HepG2 (cell line): ENCODE results near the gene KCNC2. TPM values are rescaled to one million over a fixed set of nuclear protein-coding genes. Genes with fewer than 3 reads are reported as not detected.

Source experiments
- ATAC-seq: fragments of 200-7000 bp; cut with Tn5 transposase; 3 replicates; pipeline ENCODE4 v1.9.1; 2020; ENCODE audit warnings: mild to moderate bottlenecking, moderate library complexity
- BruUV-seq: library from RNA; stranded (reverse); fragments of 400-500 nt; replicated peaks from 2 replicates; lab custom pipeline; 2021; lab: Mats Ljungman, UMichigan
- CTCF ChIA-PET: fragments of 300-600 bp; formaldehyde crosslinking; extraction: SDS; loops from one replicate; lab custom pipeline; 2021; ENCODE audit warnings: low total read pairs, inconsistent platforms, low intra/inter-chr PET ratio; lab: Yijun Ruan, JAX
- POLR2A ChIA-PET: fragments of 350-600 bp; sonication (Branson Sonifier 250); formaldehyde crosslinking; loops from one replicate; lab custom pipeline; 2020; ENCODE audit warnings: antibody characterized with exemption, inconsistent platforms; lab: Yijun Ruan, JAX
- DNase-seq: peaks from one replicate; pipeline ENCODE4 v3.0.0-alpha.2; 2015; ENCODE audit warnings: low spot score
- FAIRE-seq: peaks from 3 replicates; lab custom pipeline; 2011; peaks lifted over from hg19 to GRCh38; lab: Jason Lieb, UNC
- H2AFZ ChIP-seq: one replicate; pipeline ENCODE4 v1.6.1; 2011; ENCODE audit warnings: low read length, inconsistent platforms
- H3K27ac ChIP-seq: fragments of 300-600 bp; 3 replicates; pipeline ENCODE4 v1.8.0; 2011; ENCODE audit warnings: mixed run types, mild to moderate bottlenecking, mixed read lengths, low read length, inconsistent platforms; ENCODE audit not compliant: insufficient read depth; ENCODE audit errors: extremely low read length
- H3K27me3 ChIP-seq, 2 experiments: fragments of 200-600 bp in 1 of 2; 2 replicates in 1 of 2; 3 replicates in 1 of 2; pipeline versions ENCODE4 v1.6.0 to v1.8.0; 2011; ENCODE audit warnings: low read length in 2 of 2, mild to moderate bottlenecking in 2 of 2, moderate library complexity in 2 of 2, inconsistent platforms in 1 of 2; ENCODE audit not compliant: insufficient read depth in 2 of 2, control insufficient read depth in 1 of 2
- H3K36me3 ChIP-seq, 2 experiments: fragments of 200-600 bp in 1 of 2; replicated peaks in 1 of 2; 2 replicates in 1 of 2; 3 replicates in 1 of 2; pipeline versions ENCODE4 v1.5.1 to v1.8.0; 2011; ENCODE audit warnings: low read length in 2 of 2, inconsistent platforms in 1 of 2; ENCODE audit not compliant: insufficient read depth in 2 of 2, control insufficient read depth in 1 of 2
- H3K4me1 ChIP-seq: 2 replicates; pipeline ENCODE4 v1.5.1; 2012; ENCODE audit warnings: low read length, inconsistent platforms; ENCODE audit not compliant: insufficient read depth
- H3K4me2 ChIP-seq: 2 replicates; pipeline ENCODE4 v1.6.0; 2011; ENCODE audit warnings: low read depth, low read length, inconsistent platforms
- H3K4me3 ChIP-seq, 3 experiments: fragments of 200-600 bp in 1 of 3; sonication (generic), shearing (Covaris generic) in 1 of 3; replicated peaks in 1 of 3; 2 replicates each; pipeline ENCODE4 v1.5.1; 2011 to 2016; ENCODE audit warnings: low read length in 3 of 3, inconsistent platforms in 2 of 3, low read depth in 2 of 3, mild to moderate bottlenecking in 2 of 3, control low read depth in 1 of 3, mixed read lengths in 1 of 3; ENCODE audit not compliant: insufficient read depth in 1 of 3
- H3K79me2 ChIP-seq: one replicate; pipeline ENCODE4 v1.6.1; 2011; ENCODE audit warnings: low read length, inconsistent platforms; ENCODE audit not compliant: insufficient read depth
- H3K9ac ChIP-seq: 2 replicates; pipeline ENCODE4 v1.6.0; 2011; ENCODE audit warnings: mild to moderate bottlenecking, low read depth, low read length, inconsistent platforms; ENCODE audit not compliant: insufficient read depth
- H3K9me3 ChIP-seq: 2 replicates; pipeline ENCODE4 v1.5.1; 2012; ENCODE audit warnings: mild to moderate bottlenecking, low read length
- H4K20me1 ChIP-seq: 2 replicates; pipeline ENCODE4 v1.6.0; 2011; ENCODE audit warnings: inconsistent platforms, mild to moderate bottlenecking, low read length, moderate library complexity; ENCODE audit not compliant: insufficient read depth
- DR1 ChIP-seq: sonication (generic); formaldehyde crosslinking; IDR thresholded peaks from 2 replicates; pipeline ENCODE4 v1.8.0; 2021; ENCODE audit warnings: mild to moderate bottlenecking, missing genetic modification reagents, inconsistent platforms
- EEA1 ChIP-seq: sonication (generic); formaldehyde crosslinking; IDR thresholded peaks from 2 replicates; pipeline ENCODE4 v1.5.1; 2020; ENCODE audit warnings: mild to moderate bottlenecking, missing genetic modification reagents, borderline replicate concordance
- GABPB1 ChIP-seq: IDR thresholded peaks from 2 replicates; pipeline ENCODE4 v1.6.1; 2016; ENCODE audit warnings: mild to moderate bottlenecking, missing genetic modification reagents, moderate library complexity, missing compliant biosample characterization
- MAFK ChIP-seq, 2 experiments: IDR thresholded peaks in 1 of 2; conservative IDR thresholded peaks in 1 of 2; 2 replicates each; pipeline ENCODE4 v1.6.1; 2011; ENCODE audit warnings: improper control_type of control experiment in 2 of 2, low read length in 2 of 2
- WGBS: methylation state at CpG from one replicate; pipeline ENCODE4 v1.1.6; 2017; ENCODE audit warnings: low lambda C conversion rate; 5-methylcytosine and 5-hydroxymethylcytosine counted together
- in situ Hi-C: cut with HindIII; loops from 2 replicates; pipeline ENCODE4 v1.10.0; 2017; ENCODE audit warnings: low pct_unique_long_range_greater_than_20kb; ENCODE audit not compliant: extremely low pct_ligation_motif_present
- intact Hi-C: fragments of 100-400 bp; cut with micrococcal nuclease; formaldehyde crosslinking; loops from one replicate; pipeline ENCODE4 v1.10.0; 2022; ENCODE audit not compliant: unreplicated experiment
- polyA plus RNA-seq, 8 experiments: library from polyadenylated mRNA; depleted of rRNA in 3 of 8; stranded (reverse) in 7 of 8; unstranded in 1 of 8; fragments of >200 nt; fragmentation: Illumina TruSeq in 4 of 8; extraction: Trizol in 4 of 8; gene quantifications; 2 replicates each; pipeline versions ENCODE4 v1.2.1 to v1.2.3, GENCODE V29; 2011 to 2016; ENCODE audit warnings: low read depth in 4 of 8, missing spikeins in 1 of 8, mixed read lengths in 1 of 8; ENCODE audit not compliant: insufficient read depth in 1 of 8
- total RNA-seq, 5 experiments: library from RNA; depleted of rRNA; stranded (reverse); fragments of >200 nt; fragmentation: Illumina TruSeq; extraction: Trizol; gene quantifications; 2 replicates each; pipeline ENCODE4 v1.2.3, GENCODE V29; 2016; ENCODE audit warnings: low read depth in 1 of 5
- TF ChIP-seq, protein P1 (sequence below): sonication (generic); formaldehyde crosslinking; IDR thresholded peaks from 2 replicates; pipeline ENCODE4 v1.5.0; 2020; ENCODE audit warnings: missing genetic modification reagents
- TF ChIP-seq, protein P2 (sequence below): sonication (generic); formaldehyde crosslinking; IDR thresholded peaks from 2 replicates; pipeline ENCODE4 v1.5.0; 2020; ENCODE audit warnings: mild to moderate bottlenecking, missing genetic modification reagents, borderline replicate concordance

Gene KCNC2
- total and polyA plus RNA-seq, 2 of the 13 experiments (the other 11 are each of a cell fraction or from before 2014, with no cell fraction given): not detected

DNA sequence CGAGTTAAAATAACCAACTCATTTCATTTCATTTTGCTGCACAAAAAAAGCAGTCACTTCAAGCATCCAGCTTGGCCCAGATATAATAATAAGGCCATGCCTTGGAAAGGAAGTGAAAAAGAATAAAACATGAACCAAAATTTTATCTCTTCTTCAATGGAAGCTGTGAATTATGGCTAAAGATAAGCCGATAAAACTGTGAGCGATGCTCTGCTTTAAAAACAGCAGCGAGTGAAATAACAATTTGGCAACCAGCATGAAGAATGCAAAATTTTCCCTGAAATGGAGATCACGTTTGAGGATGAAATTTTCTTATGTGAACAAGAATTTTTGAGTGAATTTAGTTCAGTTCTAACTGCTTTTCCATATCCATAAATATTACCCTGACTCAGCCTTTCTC lies 70.4 kb downstream of the KCNC2 start:
- CTCF ChIA-PET: no interaction called here
- FAIRE-seq (no peak), DNase-seq (no peak), ATAC-seq (no peak)
- 19% methylated on average over 5 of the region's 5 CpGs for WGBS
- H3K9me3 ChIP-seq: no peaks in the 10 kb centered on the region
- no peak overlapping the region for H3K4me2 ChIP-seq
- in situ Hi-C loops: no loop called here
- H3K4me3 ChIP-seq: no peak overlapping the region
- no peaks in the 10 kb centered on the region for H3K79me2 ChIP-seq
- H3K27ac ChIP-seq: no peak overlapping the region
- H2AFZ ChIP-seq: no peak overlapping the region
- BruUV-seq: no TSS peak
- intact Hi-C loops: no loop called here
- H3K9ac ChIP-seq: no peak overlapping the region
- no peaks in the 10 kb centered on the region for H3K27me3 ChIP-seq
- no peaks in the 10 kb centered on the region for H3K4me1 ChIP-seq
- TF ChIP-seq DR1 (CRISPR knock-in tag): no peak
- TF ChIP-seq EEA1 (CRISPR knock-in tag): no peak
- peak in 1 of 2 experiments; percentile 36; a peak in 1 of 4 replicates for TF ChIP-seq MAFK (conservative IDR thresholded peaks at IDR 0.05 in 1 of 2, IDR thresholded peaks at IDR 0.05 in 1 of 2; ENCODE audit: low read length in 2 of 2)
- TF ChIP-seq, protein P1, sequence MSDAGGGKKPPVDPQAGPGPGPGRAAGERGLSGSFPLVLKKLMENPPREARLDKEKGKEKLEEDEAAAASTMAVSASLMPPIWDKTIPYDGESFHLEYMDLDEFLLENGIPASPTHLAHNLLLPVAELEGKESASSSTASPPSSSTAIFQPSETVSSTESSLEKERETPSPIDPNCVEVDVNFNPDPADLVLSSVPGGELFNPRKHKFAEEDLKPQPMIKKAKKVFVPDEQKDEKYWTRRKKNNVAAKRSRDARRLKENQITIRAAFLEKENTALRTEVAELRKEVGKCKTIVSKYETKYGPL (CRISPR knock-in tag): no peak
- TF ChIP-seq, protein P2, sequence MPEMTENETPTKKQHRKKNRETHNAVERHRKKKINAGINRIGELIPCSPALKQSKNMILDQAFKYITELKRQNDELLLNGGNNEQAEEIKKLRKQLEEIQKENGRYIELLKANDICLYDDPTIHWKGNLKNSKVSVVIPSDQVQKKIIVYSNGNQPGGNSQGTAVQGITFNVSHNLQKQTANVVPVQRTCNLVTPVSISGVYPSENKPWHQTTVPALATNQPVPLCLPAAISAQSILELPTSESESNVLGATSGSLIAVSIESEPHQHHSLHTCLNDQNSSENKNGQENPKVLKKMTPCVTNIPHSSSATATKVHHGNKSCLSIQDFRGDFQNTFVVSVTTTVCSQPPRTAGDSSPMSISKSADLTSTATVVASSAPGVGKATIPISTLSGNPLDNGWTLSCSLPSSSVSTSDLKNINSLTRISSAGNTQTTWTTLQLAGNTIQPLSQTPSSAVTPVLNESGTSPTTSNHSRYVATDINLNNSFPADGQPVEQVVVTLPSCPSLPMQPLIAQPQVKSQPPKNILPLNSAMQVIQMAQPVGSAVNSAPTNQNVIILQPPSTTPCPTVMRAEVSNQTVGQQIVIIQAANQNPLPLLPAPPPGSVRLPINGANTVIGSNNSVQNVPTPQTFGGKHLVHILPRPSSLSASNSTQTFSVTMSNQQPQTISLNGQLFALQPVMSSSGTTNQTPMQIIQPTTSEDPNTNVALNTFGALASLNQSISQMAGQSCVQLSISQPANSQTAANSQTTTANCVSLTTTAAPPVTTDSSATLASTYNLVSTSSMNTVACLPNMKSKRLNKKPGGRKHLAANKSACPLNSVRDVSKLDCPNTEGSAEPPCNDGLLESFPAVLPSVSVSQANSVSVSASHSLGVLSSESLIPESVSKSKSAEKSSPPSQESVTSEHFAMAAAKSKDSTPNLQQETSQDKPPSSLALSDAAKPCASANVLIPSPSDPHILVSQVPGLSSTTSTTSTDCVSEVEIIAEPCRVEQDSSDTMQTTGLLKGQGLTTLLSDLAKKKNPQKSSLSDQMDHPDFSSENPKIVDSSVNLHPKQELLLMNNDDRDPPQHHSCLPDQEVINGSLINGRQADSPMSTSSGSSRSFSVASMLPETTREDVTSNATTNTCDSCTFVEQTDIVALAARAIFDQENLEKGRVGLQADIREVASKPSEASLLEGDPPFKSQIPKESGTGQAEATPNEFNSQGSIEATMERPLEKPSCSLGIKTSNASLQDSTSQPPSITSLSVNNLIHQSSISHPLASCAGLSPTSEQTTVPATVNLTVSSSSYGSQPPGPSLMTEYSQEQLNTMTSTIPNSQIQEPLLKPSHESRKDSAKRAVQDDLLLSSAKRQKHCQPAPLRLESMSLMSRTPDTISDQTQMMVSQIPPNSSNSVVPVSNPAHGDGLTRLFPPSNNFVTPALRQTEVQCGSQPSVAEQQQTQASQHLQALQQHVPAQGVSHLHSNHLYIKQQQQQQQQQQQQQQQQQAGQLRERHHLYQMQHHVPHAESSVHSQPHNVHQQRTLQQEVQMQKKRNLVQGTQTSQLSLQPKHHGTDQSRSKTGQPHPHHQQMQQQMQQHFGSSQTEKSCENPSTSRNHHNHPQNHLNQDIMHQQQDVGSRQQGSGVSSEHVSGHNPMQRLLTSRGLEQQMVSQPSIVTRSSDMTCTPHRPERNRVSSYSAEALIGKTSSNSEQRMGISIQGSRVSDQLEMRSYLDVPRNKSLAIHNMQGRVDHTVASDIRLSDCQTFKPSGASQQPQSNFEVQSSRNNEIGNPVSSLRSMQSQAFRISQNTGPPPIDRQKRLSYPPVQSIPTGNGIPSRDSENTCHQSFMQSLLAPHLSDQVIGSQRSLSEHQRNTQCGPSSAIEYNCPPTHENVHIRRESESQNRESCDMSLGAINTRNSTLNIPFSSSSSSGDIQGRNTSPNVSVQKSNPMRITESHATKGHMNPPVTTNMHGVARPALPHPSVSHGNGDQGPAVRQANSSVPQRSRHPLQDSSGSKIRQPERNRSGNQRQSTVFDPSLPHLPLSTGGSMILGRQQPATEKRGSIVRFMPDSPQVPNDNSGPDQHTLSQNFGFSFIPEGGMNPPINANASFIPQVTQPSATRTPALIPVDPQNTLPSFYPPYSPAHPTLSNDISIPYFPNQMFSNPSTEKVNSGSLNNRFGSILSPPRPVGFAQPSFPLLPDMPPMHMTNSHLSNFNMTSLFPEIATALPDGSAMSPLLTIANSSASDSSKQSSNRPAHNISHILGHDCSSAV (CRISPR knock-in tag): no peak
- no peak for TF ChIP-seq GABPB1 (CRISPR knock-in tag)
- H4K20me1 ChIP-seq: no peaks in the 10 kb centered on the region
- POLR2A ChIA-PET: no interaction called here
- no peaks in the 10 kb centered on the region for H3K36me3 ChIP-seq
